ENCODE data around the gene OTOGL.

The OTOGL gene

DNA sequence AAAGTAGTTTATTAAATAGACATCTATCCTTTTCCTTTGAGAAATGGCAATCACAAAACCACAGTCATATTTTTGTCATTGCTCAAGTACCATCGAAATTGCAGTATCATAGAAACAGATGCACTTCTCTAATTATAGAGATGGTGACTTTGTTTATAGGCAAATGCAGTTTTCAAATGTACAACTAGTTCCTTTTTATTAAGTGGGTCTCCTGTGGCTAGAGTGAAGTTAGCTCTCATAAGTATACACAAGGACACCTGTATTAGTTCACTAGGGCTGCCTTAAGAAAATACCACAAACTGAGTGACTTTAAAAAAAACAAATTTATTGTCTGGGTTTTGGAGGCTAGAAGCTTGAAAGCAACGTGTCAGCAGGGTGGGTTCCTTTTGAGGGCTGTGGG, 62.8 kb downstream of the OTOGL start:
- no peak for TF ChIP-seq CTCF (IDR thresholded peaks at IDR 0.05; ENCODE audit: low read depth, low read length)
- no peak for DNase-seq (ENCODE audit: low read depth, low spot score)
- in situ Hi-C loops (cut with HindIII; ENCODE audit: low sequenced_read_pairs) = no loop called here
- no peak overlapping the region for H3K4me3 ChIP-seq (ENCODE audit: low read depth, low read length)

GRCh38 chr12:80165746-80166145, 66.4 kb downstream of the OTOGL start:
- DNase-seq (ENCODE audit: low read depth, low spot score) = no peak
- no peak overlapping the region for H3K4me3 ChIP-seq (ENCODE audit: low read depth, low read length)
- TF ChIP-seq CTCF (IDR thresholded peaks at IDR 0.05; ENCODE audit: low read depth, low read length) = no peak
- in situ Hi-C loops (cut with HindIII; ENCODE audit: low sequenced_read_pairs) = no loop called here

DNA sequence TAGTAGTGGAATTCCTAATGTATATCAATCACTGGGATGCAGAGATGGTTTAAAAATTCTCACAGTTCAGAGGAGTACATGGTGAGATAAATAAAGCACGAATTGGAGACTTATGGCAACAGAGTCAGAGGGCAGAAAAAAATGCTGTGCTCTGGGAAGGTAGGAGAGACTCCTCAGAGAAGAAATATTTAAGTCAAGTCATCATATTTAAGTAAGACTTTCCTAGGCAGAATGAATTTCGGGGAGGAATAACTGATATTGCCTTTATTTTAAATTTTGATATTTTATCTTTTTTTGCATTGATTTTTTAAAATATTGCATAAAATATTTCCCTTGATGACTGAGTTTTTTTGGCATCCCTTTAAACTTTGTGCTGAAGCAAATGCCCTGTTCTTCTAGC, 67.4 kb downstream of the OTOGL start:
- H3K4me3 ChIP-seq (ENCODE audit: low read depth, low read length) = no peak overlapping the region
- in situ Hi-C loops (cut with HindIII; ENCODE audit: low sequenced_read_pairs) = no loop called here
- no peak for TF ChIP-seq CTCF (IDR thresholded peaks at IDR 0.05; ENCODE audit: low read depth, low read length)
- DNase-seq (ENCODE audit: low read depth, low spot score) = no peak

DNA sequence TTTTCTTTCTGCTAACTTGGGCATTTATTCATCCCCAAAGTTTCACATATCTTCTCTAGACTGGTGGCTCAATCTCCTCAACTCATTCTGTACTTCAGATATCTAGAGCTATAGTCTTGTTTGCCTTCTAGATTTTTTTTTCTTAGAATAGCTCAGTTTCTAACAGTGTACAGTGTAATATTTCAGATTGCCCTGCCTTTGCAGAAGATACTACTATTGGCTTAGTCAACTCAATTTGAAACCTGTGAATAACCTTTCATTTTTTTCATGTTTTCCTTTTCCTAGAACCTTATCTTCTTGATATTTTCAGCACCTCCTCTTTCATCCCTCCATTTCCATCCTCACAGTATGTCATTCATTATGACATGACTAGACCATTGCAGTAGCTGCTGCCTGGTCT, 69.6 kb downstream of the OTOGL start:
- no peak for DNase-seq (ENCODE audit: low read depth, low spot score)
- in situ Hi-C loops (cut with HindIII; ENCODE audit: low sequenced_read_pairs) = no loop called here
- TF ChIP-seq CTCF (IDR thresholded peaks at IDR 0.05; ENCODE audit: low read depth, low read length) = no peak
- H3K4me3 ChIP-seq (ENCODE audit: low read depth, low read length) = no peak overlapping the region

GRCh38 chr12:80170915-80171314, 71.6 kb downstream of the OTOGL start:
- in situ Hi-C loops (cut with HindIII; ENCODE audit: low sequenced_read_pairs) = no loop called here
- H3K4me3 ChIP-seq (ENCODE audit: low read depth, low read length) = no peak overlapping the region
- DNase-seq (ENCODE audit: low read depth, low spot score) = no peak
- no peak for TF ChIP-seq CTCF (IDR thresholded peaks at IDR 0.05; ENCODE audit: low read depth, low read length)

- no peak for DNase-seq (ENCODE audit: low read depth, low spot score)
- in situ Hi-C loops (cut with HindIII; ENCODE audit: low sequenced_read_pairs) = no loop called here
- TF ChIP-seq CTCF (IDR thresholded peaks at IDR 0.05; ENCODE audit: low read depth, low read length) = no peak
- H3K4me3 ChIP-seq (ENCODE audit: low read depth, low read length) = no peak overlapping the region
Measured at GRCh38 chr12:80173083-80173864, 73.9 kb downstream of the OTOGL start.

Data from astrocyte of the spinal cord (primary cell).